ENCODE data around the gene LRRTM4.

GRCh38 chr2:77142141-77142540 lies 380.0 kb downstream of the LRRTM4 start:
- TF ChIP-seq CTCF (IDR thresholded peaks at IDR 0.05) (no peak), POLR2A (IDR thresholded peaks at IDR 0.05) (no peak)

Data from uterus (tissue), 2 donors.